GM18499 (cell line): ENCODE measurements around the gene HNRNPA1.
"Not testable (repeated sequence)": the region's sequence is repeated elsewhere in the genome, so short reads cannot be mapped to it uniquely, and the experiment has no call there.

Experiments
- ATAC-seq: cut with Tn5 transposase; IDR thresholded peaks from one replicate; pipeline ENCODE4 v1.9.1; 2021; ENCODE audit warnings: moderate number of reproducible peaks; ENCODE audit not compliant: insufficient read depth, unreplicated experiment

HNRNPA1 gene

DNA sequence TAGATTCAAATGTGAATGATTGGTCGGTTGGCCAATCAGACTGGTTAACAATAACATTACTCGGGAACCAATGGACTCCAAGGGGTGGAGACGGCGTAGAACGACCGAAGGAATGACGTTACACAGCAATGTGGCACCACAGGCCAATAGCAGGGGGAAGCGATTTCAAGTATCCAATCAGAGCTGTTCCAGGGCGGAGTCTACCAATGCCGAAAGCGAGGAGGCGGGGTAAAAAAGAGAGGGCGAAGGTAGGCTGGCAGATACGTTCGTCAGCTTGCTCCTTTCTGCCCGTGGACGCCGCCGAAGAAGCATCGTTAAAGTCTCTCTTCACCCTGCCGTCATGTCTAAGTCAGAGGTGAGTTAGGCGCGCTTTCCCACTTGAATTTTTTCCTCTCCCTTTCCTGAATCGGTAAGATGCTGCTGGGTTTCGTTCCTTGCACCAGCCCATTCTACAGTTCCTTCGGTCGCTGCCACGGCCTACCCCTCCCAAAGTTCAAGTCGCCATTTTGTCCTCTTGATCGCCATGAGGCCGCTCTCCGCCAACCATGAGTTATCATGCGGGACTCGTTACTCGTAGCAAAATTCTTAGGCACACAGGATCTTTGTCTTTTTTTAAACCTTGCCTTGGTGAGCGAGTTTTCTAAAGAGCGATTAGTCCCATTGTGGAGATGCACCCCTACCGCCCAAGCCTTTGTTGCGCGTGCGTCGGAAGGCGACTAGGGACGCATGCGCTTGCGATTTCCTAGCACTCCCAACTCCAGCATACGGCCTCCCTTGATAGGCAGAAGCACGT, at the start of gene HNRNPA1:
TSS of gene HNRNPA1 (plus strand) at position 259 of the 793 bp plus-strand sequence. CDS start at position 341, 82 bp downstream.
- ATAC-seq = peak; percentile 77

DNA sequence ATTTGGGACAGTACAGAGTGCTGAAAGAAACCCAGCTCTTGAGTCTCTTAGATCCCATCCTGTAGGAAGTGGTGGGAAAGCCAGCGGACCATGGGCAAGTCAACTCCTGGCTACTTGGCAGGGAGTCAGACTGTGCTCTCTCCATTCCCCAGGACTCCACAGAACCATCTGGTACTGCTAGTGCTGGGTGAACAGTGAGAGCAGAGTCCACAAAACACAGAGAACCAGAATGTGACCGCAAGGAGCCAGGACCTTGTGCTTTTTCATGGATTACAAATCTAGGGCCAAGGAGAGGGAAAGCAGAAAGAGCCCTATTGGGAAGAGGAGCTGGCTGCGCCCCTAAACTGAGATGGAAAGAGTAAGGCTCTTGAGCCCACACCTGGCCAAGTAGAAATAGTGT, 49.3 kb upstream of the HNRNPA1 start:
- ATAC-seq = not testable (repeated sequence)

DNA sequence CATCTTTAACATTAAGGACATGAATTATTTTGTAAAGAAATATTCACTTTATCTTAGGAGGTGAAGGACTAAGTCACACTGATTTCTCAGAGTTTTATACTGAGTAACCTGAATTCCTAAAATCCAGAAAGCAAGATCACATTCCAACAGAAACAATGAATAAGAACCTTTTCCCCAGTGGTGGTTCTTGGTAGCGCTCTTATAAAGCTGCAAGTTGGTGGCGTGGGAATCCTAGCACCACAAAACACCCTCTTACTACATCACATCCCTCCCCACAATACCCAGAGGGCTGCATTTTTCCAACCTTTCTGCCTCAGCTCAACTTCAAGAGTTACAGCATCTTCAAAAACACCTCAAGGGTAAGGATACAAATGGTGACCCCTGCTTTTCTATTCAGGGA, 47.7 kb upstream of the HNRNPA1 start:
- ATAC-seq = no peak

DNA sequence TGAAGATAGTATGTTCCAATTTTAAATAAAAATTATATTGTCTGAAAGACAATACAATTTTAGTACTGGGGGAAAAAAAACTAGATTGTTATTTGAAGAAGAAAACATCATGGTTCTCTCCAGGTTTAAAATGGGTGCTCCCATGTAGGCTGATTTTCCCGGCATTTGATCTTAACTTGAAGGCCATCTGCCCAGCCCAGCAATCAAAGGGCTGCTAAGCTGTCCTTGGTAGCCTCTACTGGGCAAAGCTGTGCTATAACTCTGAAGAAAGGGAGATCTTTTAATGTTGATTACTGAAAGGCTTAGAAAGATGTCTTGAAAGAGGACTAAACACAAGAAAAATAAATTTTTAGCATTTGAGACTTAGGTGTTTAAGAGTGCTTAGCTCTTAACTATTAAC, 42.0 kb upstream of the HNRNPA1 start:
- no peak for ATAC-seq

DNA sequence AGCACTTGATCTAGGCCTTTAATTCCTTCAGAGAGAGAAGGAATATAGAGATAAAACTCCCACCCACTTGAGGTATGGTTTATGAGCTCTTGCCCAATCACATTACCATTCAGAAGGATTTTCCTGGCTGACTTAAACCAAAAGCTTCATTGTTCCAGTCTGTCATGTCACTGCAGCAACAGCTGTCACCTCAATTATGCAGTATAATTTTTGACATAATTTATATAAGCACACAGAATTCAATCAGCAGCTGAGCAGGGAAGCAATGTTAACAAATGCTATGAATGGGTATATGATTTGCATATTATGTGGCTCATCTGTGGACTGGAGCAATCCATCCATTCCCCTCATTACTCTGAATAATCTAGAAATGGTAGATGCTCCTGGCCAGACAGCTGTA, 40.9 kb upstream of the HNRNPA1 start:
- ATAC-seq = no peak

DNA sequence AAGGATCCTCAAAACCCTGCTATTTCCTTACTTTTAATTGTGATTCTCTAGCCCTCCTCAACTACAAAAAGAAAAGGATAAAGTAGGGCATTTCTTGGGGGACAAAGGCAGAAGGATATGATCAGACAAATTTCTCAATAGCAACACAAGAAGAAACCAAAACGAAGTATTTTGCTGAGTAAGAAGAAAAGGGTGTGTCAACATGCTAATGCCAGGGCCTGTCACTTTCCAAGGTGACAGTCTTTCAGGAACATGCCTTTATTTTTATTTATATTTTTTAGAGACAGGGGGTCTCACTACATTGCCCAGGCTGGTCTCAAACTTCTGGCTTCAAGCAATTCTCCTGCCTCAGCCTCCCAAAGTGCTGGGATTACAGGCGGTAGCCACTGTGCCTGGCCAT, 40.4 kb upstream of the HNRNPA1 start:
- no peak for ATAC-seq

DNA sequence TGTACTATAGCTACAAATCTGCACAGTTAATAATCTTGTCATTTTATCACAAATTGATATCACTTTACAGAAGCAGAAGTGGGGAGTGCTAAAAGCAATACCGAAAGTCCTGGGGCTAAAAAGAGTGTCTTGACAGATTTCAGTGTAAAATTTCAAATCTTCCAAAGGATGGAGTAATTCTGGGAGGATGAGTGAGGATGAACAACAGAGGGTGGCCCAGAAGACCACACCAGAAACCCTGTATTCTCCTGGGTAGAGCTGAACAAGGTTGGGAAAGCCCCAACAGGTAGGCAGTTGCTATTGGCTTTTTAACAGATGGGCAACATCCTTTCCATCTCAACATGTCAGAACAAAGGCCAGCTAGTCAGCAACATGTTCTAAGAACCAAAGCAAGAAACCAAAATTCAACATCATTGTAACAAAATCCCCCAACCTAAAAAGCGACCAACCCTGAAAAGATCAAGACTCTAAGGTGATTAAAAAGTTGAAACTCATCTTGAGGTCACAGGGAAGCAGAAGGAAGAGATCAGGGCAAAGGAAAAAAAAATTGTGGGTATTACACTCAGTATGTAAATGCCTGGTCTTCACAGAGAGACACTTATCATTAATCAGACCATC, 39.4 kb upstream of the HNRNPA1 start:
- ATAC-seq = no peak

DNA sequence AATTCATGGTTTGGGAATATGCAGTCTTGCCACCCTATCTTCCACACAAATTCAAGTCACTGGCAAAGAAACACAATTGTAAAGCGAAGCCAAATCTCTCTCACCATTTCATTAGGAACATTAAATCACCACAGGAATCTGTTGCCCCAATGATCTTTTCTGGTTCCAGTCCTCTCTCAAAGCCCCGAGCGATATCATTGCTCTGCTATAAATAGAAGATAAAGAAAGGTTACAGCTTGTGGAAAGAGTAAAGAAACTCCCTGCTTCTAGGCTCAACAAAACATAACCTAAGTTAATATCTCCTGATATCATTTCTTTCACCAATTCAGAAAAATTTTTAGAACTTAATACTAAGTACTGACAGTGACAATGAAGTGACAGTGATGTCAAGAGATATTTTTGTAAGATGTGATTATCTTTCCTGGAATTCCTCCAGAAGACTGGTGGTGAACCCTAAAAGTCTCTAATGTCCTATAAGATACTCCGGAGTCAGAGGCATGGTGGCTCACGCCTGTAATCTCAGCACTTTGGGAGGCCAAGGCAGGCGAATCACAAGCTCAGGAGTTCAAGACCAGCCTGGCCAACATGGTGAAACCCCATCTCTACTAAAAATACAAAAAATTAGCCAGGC, 34.4 kb upstream of the HNRNPA1 start:
- no peak for ATAC-seq

DNA sequence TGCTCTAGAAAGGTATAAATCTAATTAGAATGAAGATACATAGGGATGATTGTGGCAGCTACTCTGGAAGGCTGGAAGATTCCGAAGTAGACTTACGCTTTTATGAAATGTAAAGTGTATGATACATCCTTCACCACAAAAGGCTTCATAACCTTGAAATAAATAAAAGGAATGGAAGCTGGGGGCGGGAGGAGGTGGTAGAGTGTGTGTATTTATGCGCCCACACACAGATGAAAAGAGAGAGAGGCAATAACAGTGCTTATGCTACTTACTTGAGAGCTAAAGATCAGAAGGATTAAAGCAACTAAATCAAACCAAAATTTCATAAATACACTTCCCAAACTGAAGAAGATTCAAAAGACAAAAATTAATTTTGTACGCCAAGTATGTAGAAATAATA, 31.0 kb upstream of the HNRNPA1 start:
- ATAC-seq = no peak

DNA sequence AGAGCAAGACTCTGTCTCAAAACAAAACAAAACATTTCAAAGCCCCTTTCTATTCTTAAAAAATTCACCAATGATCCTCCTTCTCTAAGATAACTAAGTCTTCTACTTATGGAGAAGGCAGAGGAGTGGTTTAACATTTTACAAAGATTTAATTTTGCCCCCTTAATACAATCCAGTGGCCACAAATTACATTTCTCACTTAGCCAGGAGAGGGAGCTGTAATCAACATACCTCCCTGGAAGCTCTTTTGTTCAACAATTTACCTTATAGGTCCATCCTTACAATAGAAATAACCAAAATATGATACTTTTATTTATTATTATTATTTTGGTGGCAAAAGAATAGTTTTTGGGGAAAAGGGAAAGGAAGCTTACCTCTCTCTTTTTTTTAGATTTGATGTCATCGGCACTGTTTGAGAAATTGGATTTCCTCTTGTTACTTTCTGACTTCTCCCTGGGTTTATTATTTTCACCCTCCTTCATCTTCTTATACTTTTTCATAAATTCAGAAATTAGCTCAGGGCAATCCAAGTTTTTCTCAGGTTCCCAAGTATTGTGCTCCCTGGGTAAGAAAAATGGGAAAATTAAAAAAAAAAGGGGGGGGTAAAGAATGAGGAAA, 28.8 kb upstream of the HNRNPA1 start:
- no peak for ATAC-seq

DNA sequence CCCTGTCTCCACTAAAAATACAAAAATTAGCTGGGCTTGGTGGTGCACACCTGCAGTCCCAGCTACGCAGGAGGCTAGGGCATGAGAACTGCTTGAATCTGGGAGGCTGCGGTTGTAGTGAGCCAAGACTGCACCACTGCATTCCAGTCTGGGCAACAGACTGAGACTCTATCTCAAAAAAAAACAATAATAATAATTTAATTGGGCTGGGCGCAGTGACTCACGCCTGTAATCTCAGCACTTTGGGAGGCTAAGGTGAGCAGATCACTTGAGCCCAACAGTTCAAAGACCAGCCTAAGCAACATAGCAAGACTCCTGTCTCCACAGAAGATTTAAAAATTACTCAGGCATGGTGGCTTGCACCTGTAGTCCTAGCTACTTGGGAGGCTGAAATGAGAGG, 27.3 kb upstream of the HNRNPA1 start:
- no peak for ATAC-seq

DNA sequence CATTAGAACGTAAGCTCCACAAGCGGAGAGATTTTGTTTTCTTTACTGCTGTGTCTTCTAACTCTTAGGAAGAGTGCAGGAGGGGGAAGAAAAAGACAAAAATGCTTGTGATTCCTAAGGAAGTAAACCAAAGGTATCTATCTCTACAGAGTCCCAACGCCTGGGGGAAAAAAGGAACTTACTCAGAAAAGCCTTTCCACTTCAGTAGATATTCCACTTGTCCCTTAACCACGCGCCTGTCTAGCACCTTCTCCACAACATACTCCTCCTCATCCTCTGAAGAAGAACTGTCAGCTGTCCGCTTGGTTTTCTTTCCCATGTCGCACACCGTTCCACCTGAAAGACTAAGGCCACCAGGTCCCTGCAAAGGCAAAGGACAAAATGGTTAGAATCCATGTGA, 23.2 kb upstream of the HNRNPA1 start:
- no peak for ATAC-seq

DNA sequence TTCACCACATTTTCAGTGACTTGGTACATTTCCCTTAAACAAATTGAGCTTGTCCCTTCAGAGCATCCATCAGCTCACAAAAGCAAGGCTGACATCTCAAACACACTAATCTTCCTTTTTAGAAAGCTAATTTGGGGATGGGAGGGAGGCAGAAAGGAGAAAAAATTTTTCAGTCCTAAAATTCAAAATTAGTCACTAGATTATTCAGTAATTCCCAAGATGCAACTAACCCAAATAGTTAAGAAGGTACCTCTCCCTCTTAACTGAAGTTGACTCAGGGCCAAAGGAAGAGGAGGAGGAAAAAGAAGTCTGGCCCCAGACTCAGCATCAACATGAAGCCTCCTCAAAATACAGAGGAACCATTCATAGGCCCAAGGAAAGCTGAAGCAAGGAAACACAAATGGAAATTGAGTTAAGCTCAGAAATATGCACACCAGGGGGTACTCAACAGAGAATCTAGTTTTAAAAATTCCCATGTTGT, 22.3 kb upstream of the HNRNPA1 start:
- no peak for ATAC-seq

DNA sequence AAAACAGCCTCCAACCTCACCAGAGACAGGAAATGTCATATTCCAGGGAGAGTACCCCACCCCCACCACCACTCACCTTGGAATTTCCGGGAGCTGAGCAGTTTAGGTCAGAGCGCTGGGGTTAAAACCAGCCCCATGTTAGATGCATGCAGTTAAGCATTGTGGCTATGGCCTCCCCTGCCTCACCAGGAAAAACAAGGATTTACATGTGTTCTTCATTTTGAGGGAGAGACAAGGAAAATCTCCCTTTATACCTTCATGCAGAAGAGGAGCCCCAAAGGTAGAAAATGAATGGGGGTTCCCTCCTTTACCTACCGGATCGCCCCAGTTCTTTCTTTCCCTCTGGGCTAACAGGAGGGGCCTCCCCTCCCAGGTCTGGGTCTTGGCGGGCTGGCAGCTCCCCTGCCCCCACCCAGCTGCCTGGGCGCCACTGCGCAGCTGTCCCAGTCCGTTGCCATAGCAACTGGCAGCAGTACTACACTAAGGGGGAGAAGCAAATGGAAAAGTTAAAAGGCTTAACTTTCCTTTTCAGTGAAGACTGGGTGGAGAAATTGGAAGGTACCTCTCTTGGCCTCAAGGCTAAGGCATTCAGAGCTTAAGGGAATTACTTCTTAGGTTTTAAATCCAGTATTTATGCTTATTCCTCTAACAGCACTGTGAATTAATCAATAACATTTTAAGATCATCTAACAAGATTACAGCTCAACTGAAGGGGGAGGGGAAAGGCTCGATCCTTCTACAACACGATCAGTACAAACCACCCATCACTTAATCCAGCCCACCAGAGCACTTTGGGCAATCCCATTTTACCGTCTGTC, 21.1 kb upstream of the HNRNPA1 start:
- ATAC-seq = no peak

DNA sequence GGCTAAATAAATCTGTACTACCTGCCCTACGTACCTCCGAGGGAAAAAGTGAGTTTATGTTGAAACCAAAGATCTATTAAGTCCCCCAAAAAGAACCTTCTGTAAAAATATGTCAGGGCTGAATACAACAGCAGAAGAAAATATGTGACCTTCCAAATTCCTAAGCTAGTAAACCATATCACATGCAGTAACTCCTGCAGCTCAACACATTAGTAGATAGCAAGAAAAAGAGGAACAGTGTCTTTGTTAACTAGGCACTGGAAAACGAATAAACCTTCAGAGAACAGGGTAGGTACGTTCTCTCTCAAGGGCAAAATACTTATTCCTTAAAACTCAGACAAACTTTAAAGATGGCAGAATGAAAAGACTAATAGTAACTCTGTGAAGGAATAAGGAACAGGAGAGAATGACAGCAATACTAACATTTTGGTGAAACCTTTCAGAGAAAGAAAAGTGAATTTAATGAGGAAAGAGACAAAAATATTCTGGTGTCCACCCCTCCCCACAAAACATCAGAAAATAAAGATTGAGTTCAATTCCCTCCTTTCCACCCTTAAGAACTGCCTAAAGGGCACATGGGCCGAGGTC, 18.6 kb upstream of the HNRNPA1 start:
- no peak for ATAC-seq

DNA sequence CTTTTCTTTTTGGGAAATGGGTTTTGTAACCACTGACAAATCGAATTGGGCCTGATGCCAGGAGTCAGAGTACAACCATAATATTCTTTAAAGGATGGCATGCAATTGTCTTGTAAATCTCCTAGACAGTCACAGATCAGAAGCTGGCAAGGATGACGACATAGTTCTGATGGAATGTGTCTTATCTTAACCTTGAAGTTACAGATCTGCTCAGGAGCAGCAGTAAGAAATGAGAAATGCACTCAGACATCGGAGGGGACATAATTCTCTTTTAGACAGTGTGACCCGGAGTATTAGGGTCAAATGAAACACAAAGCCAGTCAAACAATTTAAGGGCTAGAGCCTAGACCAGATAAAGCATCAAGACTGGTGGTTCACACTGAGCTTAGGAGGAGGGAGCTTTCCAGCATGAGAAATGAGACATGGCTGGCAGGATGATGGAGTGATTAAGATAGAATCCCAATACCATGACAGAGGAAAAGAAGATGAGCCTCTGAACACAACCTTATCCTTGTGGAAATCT, 18.1 kb upstream of the HNRNPA1 start:
- ATAC-seq = no peak

DNA sequence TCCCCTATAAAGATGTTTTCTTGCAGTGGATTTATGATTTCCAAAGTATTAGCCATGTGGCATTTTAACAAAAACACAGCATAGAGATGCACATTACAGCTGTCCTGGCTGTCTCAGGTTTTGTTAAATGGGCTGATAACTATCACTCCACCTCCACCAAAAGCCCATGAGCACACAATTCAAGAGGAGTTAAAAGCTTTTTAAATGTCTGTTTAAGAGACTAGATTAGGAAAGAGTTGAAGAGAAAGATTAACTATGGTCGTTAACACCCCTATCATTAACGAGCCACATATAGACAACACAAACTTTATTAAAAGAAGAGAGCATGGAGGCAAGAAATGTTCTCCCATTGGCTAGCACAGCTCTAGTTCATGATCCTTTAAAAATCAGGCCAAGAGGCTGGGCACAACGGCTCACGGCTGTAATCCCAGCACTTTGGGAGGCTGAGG, 15.1 kb upstream of the HNRNPA1 start:
- ATAC-seq = no peak

DNA sequence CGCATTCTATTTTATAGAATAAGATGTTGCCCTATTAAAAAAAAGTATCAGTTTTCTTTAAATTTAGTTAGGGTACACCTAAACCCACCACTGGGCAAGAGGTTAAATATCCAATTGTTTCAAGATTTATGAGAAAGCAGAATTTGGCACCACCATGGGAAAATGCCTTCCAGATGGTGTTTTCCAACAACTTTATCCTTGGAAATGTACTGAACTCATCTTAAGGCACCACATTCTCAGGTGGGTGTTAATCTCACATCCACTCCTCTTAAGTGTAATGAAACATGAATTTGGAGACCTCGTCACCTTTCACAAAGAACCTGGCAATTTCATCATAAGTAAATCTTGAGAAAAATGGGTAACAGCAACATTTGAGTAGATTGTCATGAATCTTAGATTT, 13.7 kb upstream of the HNRNPA1 start:
- ATAC-seq = no peak

DNA sequence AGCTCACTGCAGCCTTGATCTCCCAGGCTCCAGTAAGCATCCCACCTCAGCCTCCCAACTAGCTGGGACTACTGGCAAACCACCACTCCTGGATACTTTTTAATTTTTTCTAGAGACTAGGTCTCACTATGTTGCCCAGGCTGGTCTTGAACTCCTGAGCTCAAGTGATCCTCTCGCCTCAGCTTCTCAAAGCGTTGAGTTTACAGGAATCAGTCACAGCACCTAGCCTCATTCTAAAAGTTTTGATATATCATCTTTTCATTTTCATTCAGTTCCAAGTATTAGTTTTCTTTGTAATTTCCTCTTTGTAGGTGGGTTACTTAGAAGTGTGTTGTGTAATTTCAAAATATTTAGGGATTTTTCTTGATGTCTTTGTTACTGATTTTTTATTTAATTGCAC, 10.2 kb upstream of the HNRNPA1 start:
- no peak for ATAC-seq

DNA sequence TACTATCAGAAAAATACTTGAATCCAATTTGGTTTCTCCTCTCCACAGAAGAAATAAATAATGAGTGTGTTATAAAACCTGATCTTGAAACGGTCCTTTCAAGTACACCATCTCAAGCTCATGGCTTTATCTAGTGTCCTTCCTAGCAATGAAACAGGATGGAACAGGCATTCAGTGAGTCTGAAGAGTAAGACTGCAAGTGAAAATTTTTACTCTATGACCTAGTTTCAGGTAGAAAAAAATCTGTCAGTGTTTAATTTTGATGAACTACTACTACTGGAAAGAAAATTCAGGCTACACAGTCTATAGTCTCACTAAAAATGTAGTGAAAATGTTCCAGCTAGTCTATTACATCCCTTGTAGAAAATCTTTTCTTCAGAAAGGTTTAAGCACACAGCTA, 8.3 kb upstream of the HNRNPA1 start:
- no peak for ATAC-seq
